HL-60 (cell line): Measurements from ENCODE around the gene EXOSC2.

Experiments used
- DNase-seq, 2 experiments: peaks; one replicate each; pipeline ENCODE4 v3.0.0-alpha.2; 2010 to 2020; ENCODE audit warnings: low read depth in 1 of 2, low spot score in 1 of 2
- H3K27ac ChIP-seq: fragments of 250-450 bp; sonication (Bioruptor Pico); replicated peaks from 2 replicates; pipeline ENCODE4 v1.5.1; 2020; ENCODE audit warnings: mild to moderate bottlenecking, moderate library complexity
- H3K27me3 ChIP-seq: fragments of 250-450 bp; sonication (Bioruptor Pico); 2 replicates; pipeline ENCODE4 v1.5.1; 2021; ENCODE audit warnings: mild to moderate bottlenecking, moderate library complexity; ENCODE audit not compliant: insufficient read depth, poor library complexity, severe bottlenecking
- H3K4me3 ChIP-seq: replicated peaks from 2 replicates; pipeline ENCODE4 v1.5.1; 2011; ENCODE audit warnings: mild to moderate bottlenecking, control low read depth, low read length; ENCODE audit not compliant: insufficient read depth
- GABPA ChIP-seq: IDR thresholded peaks from 2 replicates; pipeline ENCODE4 v1.6.1; 2012; ENCODE audit warnings: low read depth
- POLR2AphosphoS5 ChIP-seq: IDR thresholded peaks from 2 replicates; pipeline ENCODE4 v1.6.1; 2012; ENCODE audit warnings: low read depth
- REST ChIP-seq: IDR thresholded peaks from 2 replicates; pipeline ENCODE4 v1.6.1; 2012; ENCODE audit warnings: low read depth; ENCODE audit not compliant: insufficient replicate concordance
- SPI1 ChIP-seq: IDR thresholded peaks from 2 replicates; pipeline ENCODE4 v1.6.1; 2012; ENCODE audit warnings: low read depth, mild to moderate bottlenecking, borderline replicate concordance
- TF ChIP-seq, protein P1 (sequence below): IDR thresholded peaks from one replicate; pipeline ENCODE4 v1.5.1; 2011; ENCODE audit warnings: low read length, control low read depth, inconsistent platforms; ENCODE audit not compliant: insufficient read depth

The EXOSC2 gene

DNA sequence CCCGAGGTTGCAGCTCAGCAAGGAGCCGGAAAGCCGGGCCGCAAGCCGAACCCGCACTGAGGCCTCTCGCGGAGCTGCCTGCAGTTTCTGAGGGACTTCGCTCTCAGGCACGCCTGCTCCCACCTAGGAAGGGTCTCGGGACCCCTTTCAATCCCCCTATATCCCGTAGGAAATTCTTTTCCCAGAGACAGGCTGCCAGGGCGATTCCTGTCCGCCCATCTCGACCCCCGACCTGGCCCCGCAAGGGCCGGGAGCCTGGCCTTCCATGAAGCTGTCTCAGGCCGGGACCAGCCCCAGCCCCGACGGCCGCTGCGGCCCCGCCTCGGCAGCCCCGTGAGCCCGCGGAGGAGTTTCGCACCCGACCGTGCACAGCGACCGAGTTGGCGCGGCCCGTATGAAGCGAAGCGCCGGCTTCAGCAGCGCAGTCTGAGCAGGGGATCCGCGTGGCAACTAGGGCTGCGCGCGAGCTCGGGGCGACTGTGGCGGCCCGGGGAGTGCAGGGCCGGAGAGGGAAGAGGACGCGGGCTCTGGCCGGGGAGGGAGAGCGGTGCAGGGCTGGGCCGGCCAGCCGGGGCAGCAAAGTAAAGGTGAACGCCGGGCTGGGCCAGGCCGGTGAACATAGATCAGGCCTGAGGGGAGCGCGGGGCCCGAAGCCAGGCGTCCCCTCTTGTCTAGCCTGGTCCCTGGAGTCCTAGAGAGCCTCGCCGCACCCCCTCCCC, 30.2 kb upstream of the EXOSC2 start:
- TF ChIP-seq GABPA (no peak), SPI1 (no peak), POLR2AphosphoS5 (no peak), REST (no peak)
- TF ChIP-seq, protein P1, sequence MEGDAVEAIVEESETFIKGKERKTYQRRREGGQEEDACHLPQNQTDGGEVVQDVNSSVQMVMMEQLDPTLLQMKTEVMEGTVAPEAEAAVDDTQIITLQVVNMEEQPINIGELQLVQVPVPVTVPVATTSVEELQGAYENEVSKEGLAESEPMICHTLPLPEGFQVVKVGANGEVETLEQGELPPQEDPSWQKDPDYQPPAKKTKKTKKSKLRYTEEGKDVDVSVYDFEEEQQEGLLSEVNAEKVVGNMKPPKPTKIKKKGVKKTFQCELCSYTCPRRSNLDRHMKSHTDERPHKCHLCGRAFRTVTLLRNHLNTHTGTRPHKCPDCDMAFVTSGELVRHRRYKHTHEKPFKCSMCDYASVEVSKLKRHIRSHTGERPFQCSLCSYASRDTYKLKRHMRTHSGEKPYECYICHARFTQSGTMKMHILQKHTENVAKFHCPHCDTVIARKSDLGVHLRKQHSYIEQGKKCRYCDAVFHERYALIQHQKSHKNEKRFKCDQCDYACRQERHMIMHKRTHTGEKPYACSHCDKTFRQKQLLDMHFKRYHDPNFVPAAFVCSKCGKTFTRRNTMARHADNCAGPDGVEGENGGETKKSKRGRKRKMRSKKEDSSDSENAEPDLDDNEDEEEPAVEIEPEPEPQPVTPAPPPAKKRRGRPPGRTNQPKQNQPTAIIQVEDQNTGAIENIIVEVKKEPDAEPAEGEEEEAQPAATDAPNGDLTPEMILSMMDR = no peak
- Histone ChIP-seq H3K4me3 (no peak overlapping the region), H3K27me3 (peaks cover 92% of the 10 kb centered on the region), H3K27ac (no peak overlapping the region)
- DNase-seq = no peak

- no peak overlapping the region for H3K27ac ChIP-seq
- no peak overlapping the region for H3K4me3 ChIP-seq
- peaks cover 87% of the 10 kb centered on the region for H3K27me3 ChIP-seq
- TF ChIP-seq GABPA (no peak), SPI1 (no peak), POLR2AphosphoS5 (no peak), REST (no peak)
- TF ChIP-seq, protein P1 = no peak
- no peak for DNase-seq
Measured at GRCh38 chr9:130663977-130664250, 29.7 kb upstream of the EXOSC2 start.

DNA sequence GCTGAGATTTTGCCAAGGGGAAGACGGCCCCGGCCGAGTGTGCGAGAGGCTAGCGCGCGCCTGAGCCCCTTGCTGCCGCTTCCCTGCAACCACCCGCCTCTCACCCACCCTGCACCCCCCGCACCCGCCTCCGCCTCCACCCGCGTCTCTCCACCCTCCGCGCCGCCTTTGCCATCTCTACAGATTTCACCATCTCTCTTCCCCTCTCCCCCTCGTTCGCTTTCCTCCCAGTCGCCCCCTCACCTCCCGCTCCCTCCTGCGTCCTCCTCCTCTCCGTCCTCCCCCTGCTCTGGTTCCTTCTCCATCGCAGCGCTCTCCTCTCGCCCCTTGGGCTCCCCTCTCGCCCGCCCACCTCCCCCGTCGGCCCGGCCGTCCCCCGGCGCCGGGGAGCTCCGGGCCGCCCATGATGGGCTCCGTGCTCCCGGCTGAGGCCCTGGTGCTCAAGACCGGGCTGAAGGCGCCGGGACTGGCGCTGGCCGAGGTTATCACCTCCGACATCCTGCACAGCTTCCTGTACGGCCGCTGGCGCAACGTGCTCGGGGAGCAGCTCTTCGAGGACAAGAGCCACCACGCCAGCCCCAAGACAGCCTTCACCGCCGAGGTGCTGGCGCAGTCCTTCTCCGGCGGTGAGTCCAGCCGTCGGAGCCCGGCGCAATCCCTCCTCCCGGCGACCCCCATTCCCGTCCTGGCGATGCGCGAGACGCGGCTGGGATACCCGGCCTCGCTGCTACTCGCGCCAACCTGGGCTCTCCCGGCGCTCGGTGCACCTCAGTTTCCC, 29.1 kb upstream of the EXOSC2 start, which contains the start of gene PRDM12:
Gene PRDM12, plus strand, starts transcription at position 344 of the 778 bp plus-strand sequence. Its CDS starts 60 bp downstream, at position 404.
- no peak within 1 kb of the TSS for H3K27ac ChIP-seq
- DNase-seq = no peak
- no peak within 1 kb of the TSS for H3K4me3 ChIP-seq
- peaks cover 82% of the 10 kb centered on the region for H3K27me3 ChIP-seq
- TF ChIP-seq, protein P1 = no peak
- TF ChIP-seq POLR2AphosphoS5 (no peak), GABPA (no peak)
